NB4 (cell line): Measurements from ENCODE around the gene CTIF.

ENCODE experiments used
- DNase-seq: peaks from one replicate; pipeline ENCODE4 v3.0.0; 2010; ENCODE audit warnings: low read depth
- H3K4me3 ChIP-seq: one replicate; pipeline ENCODE4 v1.5.1; 2011; ENCODE audit warnings: mild to moderate bottlenecking, low read depth, low read length, moderate library complexity
- MYC ChIP-seq: IDR thresholded peaks from 2 replicates; pipeline ENCODE4 v1.6.1; 2011; ENCODE audit warnings: low read depth, low read length
- POLR2A ChIP-seq: IDR thresholded peaks from 2 replicates; pipeline ENCODE4 v1.6.1; 2011; ENCODE audit warnings: mild to moderate bottlenecking; ENCODE audit not compliant: insufficient read length; ENCODE audit errors: extremely low read depth
- TF ChIP-seq, protein P1 (sequence below): IDR thresholded peaks from one replicate; pipeline ENCODE4 v1.5.1; 2012; ENCODE audit warnings: low read depth, low read length
- TF ChIP-seq, protein P2 (sequence below): IDR thresholded peaks from 2 replicates; pipeline ENCODE4 v1.6.1; 2011; ENCODE audit warnings: low read depth, low read length

Gene CTIF

DNA sequence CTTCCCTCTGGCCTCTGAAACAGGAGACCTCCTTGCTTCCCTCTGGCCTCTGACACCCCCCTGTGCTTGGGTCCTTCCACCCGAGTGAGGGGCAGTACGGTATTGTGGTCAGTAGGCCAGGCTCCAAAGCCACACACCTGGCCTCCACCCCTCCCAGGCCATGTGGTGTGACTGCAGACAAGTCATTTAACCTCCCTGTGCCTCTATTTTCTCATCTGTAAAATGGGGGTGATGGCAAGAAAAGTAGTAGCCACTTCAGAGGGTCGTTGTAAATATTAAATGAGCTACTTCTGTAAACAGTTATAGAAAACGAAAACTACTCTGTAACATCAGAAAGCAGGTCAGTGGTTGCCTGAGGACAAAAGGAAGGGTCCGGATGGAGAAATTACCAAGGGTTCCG lies 337.8 kb downstream of the CTIF start:
- no peak overlapping the region for H3K4me3 ChIP-seq
- no peak for DNase-seq

DNA sequence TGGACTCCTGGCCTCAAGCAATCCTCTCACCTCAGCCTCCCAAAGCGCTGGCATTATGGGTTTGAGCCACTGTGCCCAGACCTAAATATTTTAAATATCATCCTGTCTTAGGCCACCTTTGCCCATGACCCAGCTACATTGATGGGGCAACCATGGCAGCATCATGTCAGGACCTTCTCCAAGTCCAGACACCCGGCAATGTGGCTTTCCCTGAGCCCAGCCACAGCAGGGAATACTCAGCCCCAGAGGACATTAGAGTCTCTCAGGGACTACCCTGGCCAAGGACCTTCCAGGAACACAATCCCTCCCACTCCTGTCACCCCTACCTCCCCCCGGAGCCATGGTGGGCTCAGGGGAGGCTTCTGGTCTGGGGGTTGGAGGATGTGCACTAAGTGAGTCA lies 339.1 kb downstream of the CTIF start:
- no peak for DNase-seq
- no peak overlapping the region for H3K4me3 ChIP-seq
- TF ChIP-seq POLR2A (no peak), MYC (no peak)
- TF ChIP-seq, protein P1, sequence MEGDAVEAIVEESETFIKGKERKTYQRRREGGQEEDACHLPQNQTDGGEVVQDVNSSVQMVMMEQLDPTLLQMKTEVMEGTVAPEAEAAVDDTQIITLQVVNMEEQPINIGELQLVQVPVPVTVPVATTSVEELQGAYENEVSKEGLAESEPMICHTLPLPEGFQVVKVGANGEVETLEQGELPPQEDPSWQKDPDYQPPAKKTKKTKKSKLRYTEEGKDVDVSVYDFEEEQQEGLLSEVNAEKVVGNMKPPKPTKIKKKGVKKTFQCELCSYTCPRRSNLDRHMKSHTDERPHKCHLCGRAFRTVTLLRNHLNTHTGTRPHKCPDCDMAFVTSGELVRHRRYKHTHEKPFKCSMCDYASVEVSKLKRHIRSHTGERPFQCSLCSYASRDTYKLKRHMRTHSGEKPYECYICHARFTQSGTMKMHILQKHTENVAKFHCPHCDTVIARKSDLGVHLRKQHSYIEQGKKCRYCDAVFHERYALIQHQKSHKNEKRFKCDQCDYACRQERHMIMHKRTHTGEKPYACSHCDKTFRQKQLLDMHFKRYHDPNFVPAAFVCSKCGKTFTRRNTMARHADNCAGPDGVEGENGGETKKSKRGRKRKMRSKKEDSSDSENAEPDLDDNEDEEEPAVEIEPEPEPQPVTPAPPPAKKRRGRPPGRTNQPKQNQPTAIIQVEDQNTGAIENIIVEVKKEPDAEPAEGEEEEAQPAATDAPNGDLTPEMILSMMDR: no peak
- TF ChIP-seq, protein P2, sequence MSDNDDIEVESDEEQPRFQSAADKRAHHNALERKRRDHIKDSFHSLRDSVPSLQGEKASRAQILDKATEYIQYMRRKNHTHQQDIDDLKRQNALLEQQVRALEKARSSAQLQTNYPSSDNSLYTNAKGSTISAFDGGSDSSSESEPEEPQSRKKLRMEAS: no peak

More for the DNA sequence above, 337.8 kb downstream of the CTIF start:
- no peak for TF ChIP-seq POLR2A
- TF ChIP-seq, protein P1: no peak
- TF ChIP-seq, protein P2: no peak
- TF ChIP-seq MYC: no peak

DNA sequence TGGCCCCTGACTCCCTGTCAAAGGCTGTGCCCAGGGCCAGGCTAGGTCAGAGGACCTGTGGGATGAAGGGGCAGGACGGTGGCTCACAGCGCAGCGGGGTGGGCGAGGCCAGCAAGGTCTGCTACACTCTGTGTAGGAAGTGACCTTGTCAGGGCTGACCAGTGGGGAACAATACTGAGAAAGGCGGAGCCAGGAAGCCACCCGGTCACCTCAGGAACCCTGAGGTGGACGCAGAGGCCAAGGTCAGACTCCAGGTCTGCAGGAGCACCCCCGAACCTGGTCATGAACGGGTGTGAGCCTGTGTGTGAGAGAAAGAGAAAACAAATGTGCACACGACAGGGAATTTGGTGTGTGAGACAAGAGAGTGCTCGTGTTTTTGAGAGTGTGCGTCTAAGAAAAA lies 339.6 kb downstream of the CTIF start:
- no peak for DNase-seq
- no peak overlapping the region for H3K4me3 ChIP-seq
- TF ChIP-seq MYC (no peak), POLR2A (no peak)
- TF ChIP-seq, protein P2: no peak
- TF ChIP-seq, protein P1: no peak

DNA sequence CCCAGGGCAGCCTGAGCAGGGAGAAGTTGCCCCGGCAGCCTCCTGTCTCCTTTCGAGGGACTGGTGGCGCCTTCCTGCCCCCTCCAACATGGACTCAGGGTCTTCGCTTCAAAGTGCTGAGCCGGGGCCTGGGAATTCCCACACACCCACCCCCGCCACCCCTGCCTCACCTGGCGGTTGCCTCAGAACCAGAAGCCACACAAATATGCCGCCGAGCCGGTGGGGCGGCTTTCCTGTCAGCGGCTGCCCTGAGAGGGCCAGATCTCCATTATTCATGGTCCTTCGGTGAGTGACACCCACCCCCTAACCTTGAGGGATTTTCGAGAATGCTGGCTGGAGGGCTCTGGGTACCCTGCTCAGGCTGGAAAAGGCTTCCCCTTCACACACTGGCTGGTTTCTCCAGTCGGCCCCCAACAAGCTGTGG lies 340.2 kb downstream of the CTIF start:
- TF ChIP-seq, protein P1: no peak
- TF ChIP-seq POLR2A: no peak
- TF ChIP-seq, protein P2: no peak
- no peak for TF ChIP-seq MYC
- no peak for DNase-seq
- no peak overlapping the region for H3K4me3 ChIP-seq

DNA sequence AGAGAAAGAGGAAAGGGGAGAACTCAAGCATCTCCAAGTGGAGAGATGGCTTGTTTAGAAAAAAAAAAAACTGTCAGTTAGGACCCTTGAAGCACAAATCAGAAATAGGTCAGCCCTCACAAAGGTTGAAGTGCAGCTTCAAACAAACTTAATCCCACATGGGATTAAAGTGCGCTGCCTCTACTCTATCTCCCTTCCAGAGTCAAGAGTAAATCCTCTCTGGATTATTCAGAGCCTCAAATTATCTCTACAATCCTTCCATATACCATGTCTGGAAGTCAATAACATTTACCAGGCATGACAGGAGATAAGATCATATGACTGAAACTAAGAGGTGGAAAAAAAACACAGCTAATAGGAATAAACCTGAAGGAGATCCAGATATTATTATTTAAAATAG lies 342.1 kb downstream of the CTIF start:
- H3K4me3 ChIP-seq: no peak overlapping the region
- no peak for TF ChIP-seq POLR2A
- TF ChIP-seq, protein P2: no peak
- no peak for TF ChIP-seq MYC
- TF ChIP-seq, protein P1: no peak
- no peak for DNase-seq

DNA sequence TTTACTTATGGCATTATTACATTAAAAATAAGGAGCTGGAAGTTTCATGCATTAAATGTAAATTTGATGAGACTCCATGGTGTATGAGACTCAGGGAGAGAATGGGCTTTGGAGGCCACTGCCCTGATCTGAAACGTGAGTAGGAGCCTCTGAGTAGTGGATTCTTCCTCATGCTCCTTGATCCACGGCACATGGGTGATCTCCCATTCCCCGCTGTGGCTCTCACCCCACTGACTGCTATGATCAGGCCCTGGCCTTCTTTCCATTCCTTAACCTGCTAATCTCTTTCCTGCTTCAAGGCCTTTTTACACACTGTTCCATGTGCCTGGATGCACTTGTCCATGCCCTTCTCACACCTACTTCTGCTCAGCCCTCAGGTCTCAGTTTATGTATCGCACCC lies 343.5 kb downstream of the CTIF start:
- TF ChIP-seq, protein P1: no peak
- no peak for TF ChIP-seq MYC
- TF ChIP-seq POLR2A: no peak
- TF ChIP-seq, protein P2: no peak
- DNase-seq: no peak
- H3K4me3 ChIP-seq: no peak overlapping the region
